Left cardiac atrium (tissue), 4 donors: ENCODE data around the gene POLA2. TPM values are rescaled to one million over a fixed set of nuclear protein-coding genes. Genes with fewer than 3 reads are reported as not detected.

Experiments
- ATAC-seq, 2 donors: fragments of 200-7000 bp; cut with Tn5 transposase; one replicate each; pipeline ENCODE4 v1.9.1; 2020; ENCODE audit warnings: mild to moderate bottlenecking in 2 of 2, moderate library complexity in 2 of 2
- DNase-seq: peaks from one replicate; pipeline ENCODE4 v3.0.0-alpha.2; 2020
- intact Hi-C, 2 donors: fragments of 100-400 bp; cut with DNase I; formaldehyde crosslinking; loops; one replicate each; pipeline versions ENCODE4 v1.14.1 to v1.15.1; 2022 to 2023
- long read RNA-seq: library from polyadenylated mRNA; unstranded; transcript quantifications from one replicate; pipeline ENCODE4 v2.0.0, GENCODE V29; 2021
- total RNA-seq, 2 donors: library from RNA; stranded (reverse); fragmentation: NEBNext Ultra II Directional; extraction: Animal tissue kit (Norgen Biotek cat#: 25700); gene quantifications; one replicate each; pipeline ENCODE4 v1.2.1, GENCODE V29; 2021
- donor health status: DM: no; HTN: yes; CAD: no.
- donor health status: DM: no; HTN: yes; CAD: no; lungs with severe emphysema.
- donor health status: DM: yes; HTN: yes; CAD: no.
- donor health status: Dilated cardiomyopathy.

POLA2 gene
- 1 to 10 TPM; 5.3 to 7.3 TPM for total RNA-seq
- long read RNA-seq, partial matches to known transcripts = 2 of 6 reads
- long read RNA-seq, other reads (novel, unspliced or antisense) = 0 of 6 reads

DNA sequence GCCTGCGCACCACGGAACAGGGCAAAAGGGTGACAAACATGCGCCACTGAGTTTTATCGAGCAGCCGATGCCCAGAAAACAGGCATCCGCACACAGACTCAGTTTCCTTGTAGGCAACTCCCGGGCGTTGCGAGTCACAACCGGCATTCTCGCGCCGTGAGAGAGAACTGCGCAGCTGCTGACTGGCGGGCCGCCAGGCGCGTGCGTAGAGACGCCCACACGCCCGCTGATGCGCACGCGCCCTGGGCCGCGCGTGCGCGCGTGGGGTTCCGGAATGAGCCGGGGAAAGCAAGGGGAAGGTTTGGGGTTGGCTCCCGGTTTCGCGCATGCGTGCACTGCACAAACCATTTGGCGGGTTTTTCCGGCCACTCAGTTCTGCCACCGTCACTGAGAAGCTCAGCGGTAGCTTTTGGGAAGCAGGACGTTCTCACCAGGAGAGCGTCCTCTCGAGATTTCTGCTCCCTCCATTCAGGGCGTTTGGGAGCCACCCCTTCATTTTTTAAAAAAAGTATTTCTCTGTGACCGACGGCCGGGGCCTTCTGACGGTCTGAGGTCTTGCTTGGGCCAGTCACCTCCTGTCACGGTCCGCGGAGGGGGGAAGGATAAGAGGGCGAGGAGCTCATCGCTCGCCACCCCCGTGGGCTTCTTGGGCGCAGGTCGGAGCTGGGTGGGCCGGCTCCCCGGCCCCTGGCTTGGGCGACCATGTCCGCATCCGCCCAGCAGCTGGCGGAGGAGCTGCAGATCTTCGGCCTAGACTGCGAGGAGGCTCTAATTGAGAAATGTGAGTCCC, at the start of gene POLA2:
Gene POLA2, plus strand, starts transcription at position 372 of the 790 bp plus-strand sequence. Its CDS starts 331 bp downstream, at position 703.
- intact Hi-C loops = no loop called here
- DNase-seq (peak; percentile 96), ATAC-seq (peak; percentile 97)

GRCh38 chr11:65212226-65212801, 49.4 kb upstream of the POLA2 start:
- ATAC-seq (no peak), DNase-seq (no peak)
- intact Hi-C loops = no loop called here

DNA sequence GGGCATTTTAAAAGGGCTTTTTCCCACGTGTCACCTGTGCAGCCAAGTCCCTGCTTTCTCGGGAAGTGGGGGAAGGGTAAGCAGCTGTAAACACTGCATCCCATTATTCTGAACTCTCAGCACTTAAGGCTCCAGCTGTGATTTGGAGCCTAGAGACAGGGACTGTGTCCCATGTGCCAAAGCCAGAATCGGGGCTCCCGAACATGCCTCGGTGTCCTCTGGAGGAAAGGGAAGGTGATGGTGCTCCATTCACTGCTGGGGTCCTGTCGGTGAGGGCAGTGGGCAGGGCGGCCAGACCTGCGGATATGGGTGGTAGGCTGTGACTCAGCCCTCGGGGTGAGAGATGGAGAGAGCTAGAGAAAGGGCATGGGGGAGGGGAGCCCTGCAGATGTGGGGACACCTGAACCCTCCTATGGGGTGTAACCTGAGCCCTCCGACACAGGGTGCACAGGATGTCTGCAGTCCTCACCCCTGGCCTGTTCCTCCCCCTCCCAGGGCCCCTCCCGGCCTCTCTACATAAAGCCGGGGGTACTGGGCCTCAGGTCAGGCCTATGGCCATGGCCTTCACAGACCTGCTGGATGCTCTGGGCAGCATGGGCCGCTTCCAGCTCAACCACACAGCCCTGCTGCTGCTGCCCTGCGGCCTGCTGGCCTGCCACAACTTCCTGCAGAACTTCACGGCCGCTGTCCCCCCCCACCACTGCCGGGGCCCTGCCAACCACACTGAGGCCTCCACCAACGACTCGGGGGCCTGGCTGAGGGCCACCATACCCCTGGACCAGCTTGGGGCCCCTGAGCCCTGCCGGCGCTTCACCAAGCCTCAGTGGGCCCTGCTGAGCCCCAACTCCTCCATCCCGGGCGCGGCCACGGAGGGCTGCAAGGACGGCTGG, 48.2 kb upstream of the POLA2 start:
- ATAC-seq (peak; percentile 7 to 19), DNase-seq (no peak)
- intact Hi-C loops = no loop called here

DNA sequence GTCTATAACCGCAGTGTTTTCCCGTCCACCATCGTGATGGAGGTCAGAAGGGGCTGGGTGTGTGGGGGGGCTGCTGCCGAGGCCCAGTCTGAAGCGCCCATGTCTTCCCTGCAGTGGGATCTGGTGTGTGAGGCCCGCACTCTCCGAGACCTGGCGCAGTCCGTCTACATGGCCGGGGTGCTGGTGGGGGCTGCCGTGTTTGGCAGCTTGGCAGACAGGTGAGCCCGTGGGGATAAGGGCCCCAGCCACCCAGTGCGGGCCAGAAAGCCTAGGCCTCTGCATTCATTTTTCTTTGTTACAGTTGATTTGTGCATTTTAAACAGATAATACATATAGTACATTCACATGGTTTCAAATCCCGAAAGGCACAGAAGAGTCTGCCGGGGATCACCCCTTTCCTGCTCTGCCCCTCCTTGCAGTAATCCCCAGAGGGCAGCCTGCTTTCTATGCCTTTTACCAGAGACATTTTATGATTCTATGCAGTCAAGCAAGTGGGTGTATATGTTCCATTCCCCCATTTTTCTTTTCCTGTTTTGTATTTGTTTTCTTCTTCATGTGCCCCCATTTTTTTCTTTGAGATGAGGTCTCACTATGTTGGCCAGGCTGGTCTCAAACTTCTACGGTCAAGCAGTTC, 47.4 kb upstream of the POLA2 start:
- DNase-seq = no peak
- ATAC-seq = no peak
- intact Hi-C loops = no loop called here

DNA sequence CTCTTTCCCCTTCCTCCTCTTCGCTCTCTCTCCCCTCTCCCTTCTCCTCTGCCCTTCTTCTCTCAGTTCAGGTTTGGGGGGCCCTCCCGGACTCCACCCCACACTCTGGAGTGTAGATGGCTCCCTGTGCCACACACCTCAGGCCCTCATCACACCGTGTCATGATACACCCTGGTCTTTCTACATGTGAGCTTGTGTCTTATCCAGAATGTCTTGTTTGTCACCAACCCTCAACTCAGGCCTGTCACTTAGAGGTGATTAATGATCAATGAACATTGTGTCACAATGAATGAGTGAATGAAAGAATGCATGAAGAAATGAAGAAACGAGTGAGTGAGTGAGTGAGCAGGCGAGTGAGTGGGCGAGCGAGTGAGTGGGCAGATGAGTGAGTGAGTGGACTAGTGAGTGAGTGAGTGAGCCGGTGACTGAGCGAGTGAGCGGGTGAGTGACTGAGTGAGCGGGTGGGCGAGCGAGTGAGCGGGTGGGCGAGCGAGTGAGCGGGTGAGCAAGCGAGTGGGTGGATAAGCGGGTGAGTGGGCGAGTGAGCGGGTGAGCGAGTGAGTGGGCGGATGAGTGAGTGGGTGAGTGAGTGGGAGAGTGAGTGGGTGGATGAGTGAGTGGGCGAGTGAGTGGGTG, 46.2 kb upstream of the POLA2 start:
- ATAC-seq (no peak), DNase-seq (no peak)
- intact Hi-C loops = no loop called here

DNA sequence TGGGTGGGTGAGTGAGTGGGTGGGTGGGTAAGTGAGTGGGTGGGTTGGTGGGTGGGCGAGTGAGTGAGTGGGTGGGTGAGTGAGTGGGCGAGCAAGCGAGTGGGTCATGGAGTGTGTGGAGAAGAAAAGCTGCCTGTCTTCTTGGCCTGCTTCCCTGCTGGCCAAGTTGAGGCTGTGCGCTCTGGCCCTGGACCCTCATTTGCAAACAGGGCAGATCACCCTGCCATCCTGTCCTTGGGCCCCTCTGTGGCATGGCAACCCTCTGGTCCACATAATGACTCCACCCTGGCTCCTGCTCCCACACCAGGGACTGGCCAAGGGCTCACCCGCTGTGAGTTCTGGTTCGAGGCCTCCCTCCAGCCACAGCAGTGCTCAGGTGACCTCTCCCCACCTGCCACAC, 44.9 kb upstream of the POLA2 start:
- ATAC-seq = no peak
- intact Hi-C loops = no loop called here
- no peak for DNase-seq

DNA sequence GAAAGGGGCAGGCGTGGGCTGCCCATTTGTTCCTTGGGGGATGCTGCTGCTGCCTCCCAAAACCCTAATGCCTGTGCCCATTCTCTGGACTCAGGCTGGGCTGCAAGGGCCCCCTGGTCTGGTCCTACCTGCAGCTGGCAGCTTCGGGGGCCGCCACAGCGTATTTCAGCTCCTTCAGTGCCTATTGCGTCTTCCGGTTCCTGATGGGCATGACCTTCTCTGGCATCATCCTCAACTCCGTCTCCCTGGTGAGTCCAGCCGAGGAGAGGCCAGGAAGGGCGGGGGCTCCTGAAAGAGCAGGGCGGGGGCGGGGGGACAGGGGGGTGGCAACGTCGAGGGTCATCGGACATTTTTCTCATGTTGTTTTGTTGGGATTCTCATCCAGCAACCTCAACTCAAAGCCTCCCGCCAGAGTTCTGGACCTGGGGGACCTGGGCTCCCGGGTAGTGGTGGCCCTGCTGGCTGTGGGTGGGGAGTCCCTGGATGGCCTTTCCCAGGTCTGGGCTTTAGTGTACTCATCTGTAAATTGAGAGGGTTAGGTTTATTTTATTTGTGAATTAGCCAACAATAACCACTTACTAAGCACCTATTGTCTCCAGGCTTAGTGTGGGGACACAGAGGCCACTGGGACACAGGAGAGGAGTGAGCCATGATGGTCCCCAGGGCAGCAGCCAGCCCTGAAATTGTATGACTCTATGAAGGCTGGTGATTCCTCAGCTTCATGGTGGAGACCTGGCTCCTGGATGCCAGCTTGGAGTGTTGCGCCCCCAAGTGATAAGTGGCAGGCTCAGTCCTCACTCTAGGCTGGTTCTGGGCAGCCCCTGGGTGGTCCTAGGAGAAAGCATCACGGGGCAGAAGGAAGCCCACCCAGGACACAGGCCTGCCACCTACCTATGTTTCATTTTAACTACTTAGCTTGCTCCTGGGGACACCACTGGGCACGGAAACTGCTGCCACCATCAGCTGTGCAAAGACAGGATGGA, 44.0 kb upstream of the POLA2 start:
- intact Hi-C loops = no loop called here
- DNase-seq (no peak), ATAC-seq (no peak)

GRCh38 chr11:65218446-65218845, 43.3 kb upstream of the POLA2 start:
- DNase-seq = no peak

DNA sequence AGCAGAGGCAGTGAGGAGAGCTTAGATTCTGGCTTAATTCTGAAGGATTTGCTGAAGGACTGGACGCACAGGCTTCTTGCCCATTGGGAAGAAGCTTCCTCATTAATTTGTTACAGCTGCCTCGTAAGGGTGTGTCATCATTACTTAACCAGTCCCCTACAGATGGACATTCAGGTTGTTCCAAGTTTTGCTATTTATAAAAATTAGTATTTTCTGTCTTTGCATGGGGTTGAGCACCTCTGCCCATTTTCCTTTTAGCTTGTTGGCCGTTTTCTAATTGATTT, 41.9 kb upstream of the POLA2 start:
- ATAC-seq = no peak
- intact Hi-C loops = no loop called here
- no peak for DNase-seq

More at GRCh38 chr11:65218446-65218845, 43.3 kb upstream of the POLA2 start:
- intact Hi-C loops = no loop called here
- no peak for ATAC-seq

DNA sequence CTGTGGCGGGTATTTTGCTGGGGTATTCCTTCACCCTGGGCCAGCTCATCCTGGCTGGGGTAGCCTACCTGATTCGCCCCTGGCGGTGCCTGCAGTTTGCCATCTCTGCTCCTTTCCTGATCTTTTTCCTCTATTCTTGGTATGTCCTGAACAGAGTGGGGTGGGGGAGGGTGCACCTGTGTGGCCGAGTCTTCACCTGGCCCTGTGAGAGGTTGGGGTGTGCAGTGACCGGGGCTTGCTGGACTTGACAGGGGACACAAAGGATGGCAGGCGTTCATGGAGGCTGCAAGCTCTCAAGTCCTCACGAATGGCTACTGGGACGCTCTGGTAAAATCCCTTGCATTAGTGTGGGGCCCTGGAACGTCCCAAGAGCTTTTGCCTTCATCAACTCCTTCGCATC, 40.7 kb upstream of the POLA2 start:
- ATAC-seq (no peak), DNase-seq (no peak)
- intact Hi-C loops = no loop called here

DNA sequence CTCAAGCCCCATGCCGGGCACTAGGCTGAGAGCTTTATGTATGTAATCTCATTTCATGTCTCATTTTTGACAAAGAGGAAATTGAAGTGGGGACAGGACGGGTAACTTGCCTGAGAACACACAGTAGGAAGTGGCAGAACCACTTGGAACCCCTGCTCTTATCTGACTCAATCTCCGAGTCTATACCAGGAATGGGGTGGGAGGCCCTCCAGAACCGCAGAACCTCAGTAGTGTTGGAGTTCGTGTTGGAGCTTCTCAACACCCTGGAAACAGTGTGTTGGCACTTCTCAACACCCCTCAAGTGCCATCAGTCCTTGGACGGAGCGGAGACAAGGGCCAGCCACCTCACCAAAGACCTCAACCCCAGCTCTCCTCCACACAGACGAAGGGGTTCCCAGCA, 38.8 kb upstream of the POLA2 start:
- ATAC-seq = no peak
- DNase-seq = no peak
- intact Hi-C loops = no loop called here

GRCh38 chr11:65224930-65225278, 36.9 kb upstream of the POLA2 start:
- peak; percentile 50 to 86 for ATAC-seq

DNA sequence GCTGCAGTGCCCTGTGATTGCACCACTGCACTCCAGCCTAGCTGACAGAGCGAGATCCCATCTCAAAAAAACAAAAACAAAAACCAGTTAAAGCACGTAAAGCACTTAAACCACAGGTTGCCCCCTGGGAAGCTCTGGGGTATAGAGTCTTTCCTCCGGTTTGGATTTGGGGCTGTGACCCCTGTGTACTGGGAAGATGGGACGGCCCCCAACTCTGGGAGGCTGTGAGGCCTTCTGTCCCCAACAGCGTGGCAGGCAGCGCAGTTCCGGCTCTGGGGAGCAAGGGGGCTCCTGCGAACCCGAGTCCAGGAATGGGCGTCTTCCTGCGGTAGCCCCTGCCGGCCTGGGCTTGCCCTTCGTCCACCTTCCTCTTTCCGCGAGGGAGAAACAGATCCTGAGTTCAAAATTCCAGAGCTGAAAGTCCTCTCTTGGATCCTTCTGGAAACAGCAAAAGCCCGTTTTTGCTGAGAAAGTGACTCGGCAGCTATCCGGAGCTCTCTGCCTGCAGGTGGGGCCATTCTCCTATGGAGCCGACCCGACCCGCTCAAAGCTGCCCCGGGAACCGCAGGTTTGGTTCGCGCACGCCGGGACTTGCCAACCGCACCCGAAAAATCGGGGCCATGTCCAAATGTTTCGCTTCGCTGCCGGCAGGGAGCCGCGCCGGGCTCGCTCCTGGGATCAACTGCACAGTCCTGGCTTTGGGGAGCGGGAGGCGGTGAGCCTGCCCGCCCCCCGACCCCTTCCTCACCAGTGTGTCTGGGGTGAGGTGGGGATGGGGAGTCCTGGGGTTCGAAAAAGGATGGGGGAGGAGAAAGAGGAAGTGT, 36.3 kb upstream of the POLA2 start:
- intact Hi-C loops = no loop called here
- peak; percentile 83 to 89 for ATAC-seq
- peak; percentile 79 for DNase-seq

More at GRCh38 chr11:65224930-65225278, 36.9 kb upstream of the POLA2 start:
- DNase-seq = peak; percentile 67
- intact Hi-C loops = no loop called here

DNA sequence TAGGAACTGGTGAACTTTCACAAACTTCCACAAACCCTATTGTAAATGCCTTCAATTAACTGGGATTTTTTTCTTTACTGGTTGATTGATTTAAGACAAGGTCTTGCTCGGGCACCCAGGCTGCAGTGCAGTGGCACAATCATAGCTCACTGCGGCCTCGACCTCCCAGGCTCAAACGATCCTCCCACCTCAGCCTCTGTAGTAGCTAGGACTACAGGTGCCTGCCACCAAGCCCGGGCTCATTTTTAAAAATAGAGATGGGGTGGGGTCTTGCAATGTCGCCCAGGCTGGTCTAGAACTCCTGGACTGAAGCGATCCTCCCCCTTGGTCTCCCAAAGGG, 35.7 kb upstream of the POLA2 start:
- DNase-seq (no peak), ATAC-seq (no peak)
- intact Hi-C loops = no loop called here

- DNase-seq = no peak
- ATAC-seq = no peak
- intact Hi-C loops = no loop called here
Measured at GRCh38 chr11:65227879-65228278, 33.9 kb upstream of the POLA2 start.

DNA sequence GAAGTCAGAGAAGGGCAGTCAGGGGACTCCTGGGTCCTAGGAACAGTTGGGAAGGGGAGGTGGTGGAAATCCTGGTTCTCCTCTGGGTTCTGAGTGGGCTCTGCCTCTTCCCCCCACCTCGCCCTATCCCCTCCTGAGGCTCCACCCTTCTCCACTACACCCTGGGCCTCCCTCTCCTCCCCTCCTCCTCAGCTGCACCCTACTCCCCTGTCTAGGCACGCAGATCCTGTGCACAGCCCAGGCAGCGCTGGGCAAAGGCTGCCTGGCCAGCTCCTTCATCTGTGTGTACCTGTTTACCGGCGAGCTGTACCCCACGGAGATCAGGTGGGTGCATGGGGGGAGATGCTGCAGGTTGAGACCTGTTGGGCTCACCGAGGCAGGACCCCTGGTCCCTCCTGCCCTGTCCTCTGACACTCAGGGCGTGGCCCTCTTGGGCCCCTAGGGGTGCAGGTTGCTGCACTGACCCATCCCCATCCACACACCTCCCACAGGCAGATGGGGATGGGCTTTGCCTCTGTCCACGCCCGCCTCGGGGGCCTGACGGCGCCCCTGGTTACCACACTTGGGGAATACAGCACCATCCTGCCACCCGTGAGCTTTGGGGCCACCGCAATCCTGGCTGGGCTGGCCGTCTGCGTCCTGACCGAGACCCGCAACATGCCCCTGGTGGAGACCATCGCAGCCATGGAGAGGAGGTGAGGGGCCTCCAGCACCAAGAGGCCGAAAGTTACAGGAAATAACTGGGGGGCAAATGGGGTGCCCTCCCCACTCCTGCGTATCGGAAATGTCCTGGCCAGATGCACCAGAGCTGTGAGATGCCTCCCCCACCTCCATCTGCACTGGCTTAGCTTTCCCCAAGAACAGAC, 25.3 kb upstream of the POLA2 start:
- DNase-seq (no peak), ATAC-seq (no peak)
- intact Hi-C loops = no loop called here
